ENCODE data around the gene SAP130. TPM values are rescaled to one million over a fixed set of nuclear protein-coding genes. Genes with fewer than 3 reads are reported as not detected.

SAP130 gene
- total RNA-seq, 4 donors from 2014 or later = 7.3 to 13.2 (median 8.9) TPM

DNA sequence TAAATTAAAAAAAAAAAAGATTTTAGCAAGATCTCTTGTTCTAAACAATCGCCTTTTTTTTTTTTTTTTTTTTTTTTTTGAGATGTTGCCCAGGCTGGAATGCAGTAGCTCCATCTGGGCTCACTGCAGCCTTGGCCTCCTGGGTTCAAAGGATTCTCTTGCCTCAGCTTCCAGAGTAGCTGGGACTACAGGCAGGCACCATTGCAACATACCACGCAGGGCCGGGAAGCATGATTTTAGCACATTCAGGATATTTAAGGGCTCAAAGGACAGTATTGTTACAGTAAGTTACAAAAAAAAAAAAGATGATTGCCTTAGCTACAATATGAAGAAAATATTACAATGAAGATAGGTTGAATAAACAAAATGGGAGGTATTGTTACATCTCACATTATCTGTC lies 29.5 kb upstream of the SAP130 start:
- TF ChIP-seq, protein P1, sequence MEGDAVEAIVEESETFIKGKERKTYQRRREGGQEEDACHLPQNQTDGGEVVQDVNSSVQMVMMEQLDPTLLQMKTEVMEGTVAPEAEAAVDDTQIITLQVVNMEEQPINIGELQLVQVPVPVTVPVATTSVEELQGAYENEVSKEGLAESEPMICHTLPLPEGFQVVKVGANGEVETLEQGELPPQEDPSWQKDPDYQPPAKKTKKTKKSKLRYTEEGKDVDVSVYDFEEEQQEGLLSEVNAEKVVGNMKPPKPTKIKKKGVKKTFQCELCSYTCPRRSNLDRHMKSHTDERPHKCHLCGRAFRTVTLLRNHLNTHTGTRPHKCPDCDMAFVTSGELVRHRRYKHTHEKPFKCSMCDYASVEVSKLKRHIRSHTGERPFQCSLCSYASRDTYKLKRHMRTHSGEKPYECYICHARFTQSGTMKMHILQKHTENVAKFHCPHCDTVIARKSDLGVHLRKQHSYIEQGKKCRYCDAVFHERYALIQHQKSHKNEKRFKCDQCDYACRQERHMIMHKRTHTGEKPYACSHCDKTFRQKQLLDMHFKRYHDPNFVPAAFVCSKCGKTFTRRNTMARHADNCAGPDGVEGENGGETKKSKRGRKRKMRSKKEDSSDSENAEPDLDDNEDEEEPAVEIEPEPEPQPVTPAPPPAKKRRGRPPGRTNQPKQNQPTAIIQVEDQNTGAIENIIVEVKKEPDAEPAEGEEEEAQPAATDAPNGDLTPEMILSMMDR (IDR thresholded peaks at IDR 0.05; ENCODE audit: low read depth) = no peak

DNA sequence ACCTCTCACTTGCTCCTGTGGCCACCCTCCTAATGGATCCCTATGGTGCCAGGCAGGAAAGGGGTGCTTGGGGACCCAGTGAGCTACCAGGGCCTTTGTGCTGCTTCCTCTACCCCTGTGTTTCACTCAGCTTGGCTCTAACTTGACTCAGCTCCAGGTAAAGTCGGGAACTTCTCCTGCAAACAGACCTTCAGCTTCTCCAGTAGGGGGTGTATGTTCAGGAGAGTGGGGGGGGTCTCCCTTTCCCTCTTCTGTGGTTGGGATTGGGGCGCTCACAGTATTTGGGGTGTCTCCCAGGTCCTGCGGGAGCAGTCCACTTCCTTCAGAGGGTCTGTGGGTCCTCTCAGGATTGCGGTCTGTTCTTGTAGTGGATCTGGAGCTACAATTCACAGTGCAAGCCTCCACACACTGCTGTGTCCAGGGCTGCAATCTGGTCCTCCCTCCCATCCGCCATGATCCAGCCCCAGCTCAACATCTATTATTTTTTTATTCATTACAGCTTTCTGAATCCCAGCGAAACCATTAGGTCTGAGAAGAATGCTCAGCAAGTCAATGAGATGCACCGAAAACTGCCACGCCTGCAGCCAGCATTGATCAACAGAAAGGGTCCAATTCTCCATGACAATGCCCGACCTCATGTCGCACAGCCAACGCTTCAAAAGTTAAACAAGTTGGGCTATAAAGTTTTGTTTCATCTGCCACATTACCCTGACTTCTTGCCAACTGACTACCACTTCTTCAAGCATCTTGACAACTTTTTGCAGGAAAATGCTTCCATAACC lies 26.4 kb upstream of the SAP130 start:
- TF ChIP-seq, protein P1 (IDR thresholded peaks at IDR 0.05; ENCODE audit: low read depth) = no peak

DNA sequence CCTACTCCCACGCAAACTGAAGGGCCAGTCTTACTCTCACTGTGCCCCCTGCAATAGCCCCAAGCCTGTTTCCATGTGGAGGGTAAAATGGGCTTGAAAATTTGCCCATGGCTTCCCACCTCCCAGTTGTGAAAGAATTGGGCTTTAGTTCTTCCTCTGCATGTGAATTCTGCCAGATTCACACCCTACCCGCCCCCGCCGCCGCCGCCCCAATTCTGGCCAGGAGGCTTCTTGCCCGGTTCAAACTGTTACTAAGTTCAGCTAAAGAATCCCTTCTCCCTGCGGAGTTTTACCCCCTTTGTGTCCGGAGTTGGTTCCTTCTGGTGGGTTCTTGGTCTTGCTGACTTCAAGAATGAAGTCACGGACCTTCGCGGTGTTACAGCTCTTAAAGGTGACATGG lies 25.5 kb upstream of the SAP130 start:
- TF ChIP-seq, protein P1 (IDR thresholded peaks at IDR 0.05; ENCODE audit: low read depth) = no peak

DNA sequence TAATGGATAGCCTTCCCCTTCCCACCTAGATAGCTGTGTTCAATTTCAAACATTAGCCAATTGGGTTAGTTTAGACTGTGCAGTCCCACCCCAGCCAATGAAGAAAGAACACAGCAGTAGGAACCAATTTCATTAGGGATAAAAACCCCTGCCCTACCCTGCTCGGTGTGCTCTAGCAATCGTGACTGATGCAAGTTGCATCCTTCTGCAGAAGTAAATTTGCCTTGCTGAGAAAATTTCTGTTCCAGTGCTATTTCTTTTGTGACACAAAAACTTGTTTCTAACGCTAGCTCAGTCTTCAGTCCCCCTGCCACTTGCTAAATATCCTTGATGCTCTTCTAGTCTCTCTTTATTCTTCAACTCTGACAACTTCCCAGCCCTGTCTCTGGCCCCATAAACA lies 15.2 kb upstream of the SAP130 start:
- TF ChIP-seq, protein P1 (IDR thresholded peaks at IDR 0.05; ENCODE audit: low read depth) = no peak

DNA sequence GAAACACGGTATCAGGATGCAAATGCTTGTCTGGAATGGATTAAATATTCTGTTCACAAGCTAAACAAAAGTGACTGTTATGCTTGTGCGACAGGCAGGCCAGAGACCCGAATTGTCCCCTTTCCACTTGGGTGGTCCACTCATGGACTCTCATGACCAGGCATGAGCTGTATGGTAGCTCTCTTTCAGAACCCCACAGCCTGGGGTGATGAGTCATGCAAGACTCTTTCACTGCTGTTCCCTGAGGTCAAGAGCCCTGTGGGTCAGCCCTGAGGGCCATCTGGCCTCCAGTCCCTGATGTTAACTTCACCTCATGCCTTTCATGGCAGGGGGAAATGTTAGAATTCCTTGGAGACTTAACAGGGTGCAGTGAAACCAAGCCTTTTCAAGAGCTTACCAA lies 13.7 kb upstream of the SAP130 start:
- TF ChIP-seq, protein P1 (IDR thresholded peaks at IDR 0.05; ENCODE audit: low read depth) = no peak

DNA sequence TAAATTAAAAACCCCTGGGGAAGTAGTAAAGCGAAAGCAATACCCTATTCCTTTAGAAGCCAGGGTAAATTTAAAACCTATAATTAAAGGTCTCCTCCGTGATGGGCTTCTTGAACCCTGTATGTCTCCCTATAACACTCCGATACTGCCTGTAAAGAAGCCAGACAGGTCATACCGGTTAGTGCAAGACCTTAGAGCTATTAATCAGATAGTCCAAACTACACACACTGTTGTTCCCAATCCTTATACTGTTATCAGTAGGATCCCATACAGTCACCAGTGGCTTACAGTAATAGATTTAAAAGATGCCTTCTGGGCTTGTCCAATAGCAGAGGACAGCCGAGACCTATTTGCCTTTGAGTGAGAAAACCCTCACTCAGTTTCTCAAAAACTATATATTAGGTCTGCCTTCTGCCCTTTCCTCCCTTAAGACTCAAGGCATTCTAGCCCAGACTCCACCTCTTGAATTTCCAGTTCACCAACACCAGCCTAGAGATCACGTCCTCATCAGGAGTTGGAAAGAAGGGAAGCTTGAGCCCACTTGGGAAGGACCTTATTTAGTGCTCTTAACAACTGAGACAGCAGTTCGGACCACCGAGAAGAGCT lies 12.4 kb upstream of the SAP130 start:
- TF ChIP-seq, protein P1 (IDR thresholded peaks at IDR 0.05; ENCODE audit: low read depth) = no peak

DNA sequence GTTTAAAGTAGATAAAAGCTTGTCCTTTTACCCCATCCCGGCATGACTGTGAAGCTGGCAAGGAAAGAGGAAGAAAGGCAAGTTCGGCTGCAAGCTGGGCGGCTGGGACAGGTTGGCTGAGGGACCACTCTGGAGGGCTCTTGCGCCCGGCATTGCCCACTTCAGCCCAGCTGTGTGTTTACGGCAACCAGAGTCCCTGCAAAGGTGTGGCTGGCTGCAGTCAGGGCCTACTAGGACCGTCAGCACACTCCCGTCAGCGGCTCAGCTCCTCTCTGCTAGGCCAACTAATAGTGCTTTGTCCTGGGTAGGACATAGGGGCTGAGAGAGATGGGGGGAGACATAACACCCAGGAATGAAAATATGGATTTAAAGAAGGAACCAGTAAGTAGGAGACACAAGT lies 11.7 kb upstream of the SAP130 start:
- TF ChIP-seq, protein P1 (IDR thresholded peaks at IDR 0.05; ENCODE audit: low read depth) = no peak

Data from subcutaneous adipose tissue (tissue), 4 donors.